WTC11 (cell line): Measurements from ENCODE around the gene PANK4. TPM values are rescaled to one million over a fixed set of nuclear protein-coding genes. Genes with fewer than 3 reads are reported as not detected.

Source experiments
- ATAC-seq: fragments of 200-7000 bp; cut with Tn5 transposase; 2 replicates; pipeline ENCODE4 v1.10.0; 2021; ENCODE audit warnings: mild to moderate bottlenecking, moderate library complexity
- CTCF ChIA-PET: fragments of 300-600 bp; sonication (Branson Sonifier 250); formaldehyde crosslinking; loops from one replicate; lab custom pipeline; 2021; ENCODE audit warnings: antibody characterized with exemption; lab: Charles Lee
- POLR2A ChIA-PET: fragments of 350-600 bp; sonication (Branson Sonifier 250); formaldehyde crosslinking; loops from one replicate; lab custom pipeline; 2021; ENCODE audit warnings: antibody characterized with exemption; lab: Charles Lee
- DNase-seq: peaks from one replicate; pipeline ENCODE4 v3.0.0; 2021; ENCODE audit warnings: low spot score
- H3K27ac Mint-ChIP-seq: 2 replicates; pipeline ENCODE4 v1.8.0; 2021; ENCODE audit warnings: mixed read lengths
- H3K27me3 Mint-ChIP-seq: 2 replicates; pipeline ENCODE4 v1.8.0; 2021; ENCODE audit warnings: low read depth, mild to moderate bottlenecking, moderate library complexity, mixed read lengths
- H3K36me3 Mint-ChIP-seq: 2 replicates; pipeline ENCODE4 v1.8.0; 2021; ENCODE audit warnings: mixed read lengths
- H3K4me1 Mint-ChIP-seq: 2 replicates; pipeline ENCODE4 v1.8.0; 2022; ENCODE audit warnings: mixed read lengths
- H3K4me3 Mint-ChIP-seq: 2 replicates; pipeline ENCODE4 v1.8.0; 2021; ENCODE audit warnings: mild to moderate bottlenecking, moderate library complexity, mixed read lengths
- H3K9me3 Mint-ChIP-seq: 2 replicates; pipeline ENCODE4 v1.8.0; 2021; ENCODE audit warnings: mixed read lengths
- ATF6 ChIP-seq: sonication (generic); formaldehyde crosslinking; IDR thresholded peaks from 2 replicates; pipeline ENCODE4 v1.8.1; 2023; ENCODE audit warnings: mild to moderate bottlenecking, missing genetic modification reagents
- CDX4 ChIP-seq: fragments of 250-450 bp; sonication (Bioruptor Pico); IDR thresholded peaks from 2 replicates; pipeline ENCODE4 v1.9.0; 2021; ENCODE audit warnings: moderate library complexity, mild to moderate bottlenecking, inconsistent platforms, borderline replicate concordance
- CREM ChIP-seq: sonication (generic); formaldehyde crosslinking; IDR thresholded peaks from 2 replicates; pipeline ENCODE4 v1.8.1; 2022; ENCODE audit warnings: mild to moderate bottlenecking, missing genetic modification reagents, moderate library complexity
- ELF4 ChIP-seq: sonication (generic); formaldehyde crosslinking; IDR thresholded peaks from 2 replicates; pipeline ENCODE4 v1.8.1; 2022; ENCODE audit warnings: low read depth, mild to moderate bottlenecking, moderate library complexity, missing genetic modification reagents
- FOXJ3 ChIP-seq: sonication (generic); formaldehyde crosslinking; IDR thresholded peaks from 2 replicates; pipeline ENCODE4 v1.9.0; 2021; ENCODE audit warnings: missing genetic modification reagents, mild to moderate bottlenecking, borderline replicate concordance
- GTF2I ChIP-seq: fragments of 250-450 bp; sonication (Bioruptor Pico); conservative IDR thresholded peaks from 2 replicates; pipeline ENCODE4 v1.4.0; 2021; ENCODE audit warnings: mild to moderate bottlenecking
- IRF2 ChIP-seq: sonication (generic); formaldehyde crosslinking; IDR thresholded peaks from 2 replicates; pipeline ENCODE4 v1.8.0; 2022; ENCODE audit warnings: low read depth, missing genetic modification reagents, borderline replicate concordance
- MLX ChIP-seq: sonication (generic); formaldehyde crosslinking; IDR thresholded peaks from 2 replicates; pipeline ENCODE4 v1.8.1; 2023; ENCODE audit warnings: mild to moderate bottlenecking, missing genetic modification reagents, moderate library complexity
- NR2C2 ChIP-seq: sonication (generic); formaldehyde crosslinking; IDR thresholded peaks from 2 replicates; pipeline ENCODE4 v1.8.0; 2022; ENCODE audit warnings: mild to moderate bottlenecking, missing genetic modification reagents
- OVOL2 ChIP-seq: fragments of 250-450 bp; sonication (Bioruptor Pico); IDR thresholded peaks from 2 replicates; pipeline ENCODE4 v1.9.0; 2021; ENCODE audit warnings: mild to moderate bottlenecking, borderline replicate concordance
- PRDM15 ChIP-seq: sonication (generic); formaldehyde crosslinking; IDR thresholded peaks from 2 replicates; pipeline ENCODE4 v1.8.0; 2022; ENCODE audit warnings: missing genetic modification reagents
- PRRX2 ChIP-seq: fragments of 250-450 bp; sonication (Bioruptor Pico); IDR thresholded peaks from 2 replicates; pipeline ENCODE4 v1.8.0; 2021; ENCODE audit warnings: mild to moderate bottlenecking
- RORB ChIP-seq: fragments of 250-450 bp; sonication (Bioruptor Pico); IDR thresholded peaks from 2 replicates; pipeline ENCODE4 v1.9.0; 2021; ENCODE audit warnings: mild to moderate bottlenecking
- SP1 ChIP-seq: sonication (generic); formaldehyde crosslinking; conservative IDR thresholded peaks from 2 replicates; pipeline ENCODE4 v1.8.1; 2022; ENCODE audit warnings: missing genetic modification reagents
- TEAD4 ChIP-seq: sonication (generic); formaldehyde crosslinking; IDR thresholded peaks from 2 replicates; pipeline ENCODE4 v1.8.0; 2022; ENCODE audit warnings: mild to moderate bottlenecking, missing genetic modification reagents
- USF1 ChIP-seq: sonication (generic); formaldehyde crosslinking; IDR thresholded peaks from 2 replicates; pipeline ENCODE4 v1.8.0; 2022; ENCODE audit warnings: mild to moderate bottlenecking, missing genetic modification reagents
- ZNF121 ChIP-seq: sonication (generic); formaldehyde crosslinking; IDR thresholded peaks from 2 replicates; pipeline ENCODE4 v1.8.0; 2023; ENCODE audit warnings: missing genetic modification reagents
- ZNF219 ChIP-seq: sonication (generic); formaldehyde crosslinking; IDR thresholded peaks from 2 replicates; pipeline ENCODE4 v1.8.0; 2023; ENCODE audit warnings: missing genetic modification reagents, mild to moderate bottlenecking, borderline replicate concordance
- ZNF281 ChIP-seq: sonication (generic); formaldehyde crosslinking; IDR thresholded peaks from 2 replicates; pipeline ENCODE4 v1.8.0; 2023; ENCODE audit warnings: mild to moderate bottlenecking, missing genetic modification reagents
- ZNF317 ChIP-seq: sonication (generic); formaldehyde crosslinking; IDR thresholded peaks from 2 replicates; pipeline ENCODE4 v1.8.1; 2023; ENCODE audit warnings: low read depth, mild to moderate bottlenecking, moderate library complexity, missing genetic modification reagents, borderline replicate concordance
- total RNA-seq: library from RNA; stranded (reverse); gene quantifications from 3 replicates; pipeline ENCODE4 v1.2.3, GENCODE V29; 2021
- TF ChIP-seq, protein P1 (sequence below): sonication (generic); formaldehyde crosslinking; conservative IDR thresholded peaks from 2 replicates; pipeline ENCODE4 v1.8.1; 2022; ENCODE audit warnings: mild to moderate bottlenecking, missing genetic modification reagents
- TF ChIP-seq, protein P2 (sequence below): sonication (generic); formaldehyde crosslinking; IDR thresholded peaks from 2 replicates; pipeline ENCODE4 v1.8.0; 2022; ENCODE audit warnings: mild to moderate bottlenecking, missing genetic modification reagents
- TF ChIP-seq, protein P3 (sequence below): sonication (generic); formaldehyde crosslinking; IDR thresholded peaks from 2 replicates; pipeline ENCODE4 v1.8.1; 2022; ENCODE audit warnings: low read depth, mild to moderate bottlenecking, moderate library complexity, missing genetic modification reagents, borderline replicate concordance

PANK4 gene
- total RNA-seq, 1 experiment from 2014 or later: 52.5 TPM

GRCh38 chr1:2496087-2496622 lies 30.2 kb downstream of the PANK4 start:
- Mint-ChIP-seq H3K9me3 (no peaks in the 10 kb centered on the region), H3K27me3 (no peaks in the 10 kb centered on the region), H3K4me1 (no peaks in the 10 kb centered on the region), H3K27ac (no peak overlapping the region), H3K4me3 (no peak overlapping the region), H3K36me3 (no peaks in the 10 kb centered on the region)
- CTCF ChIA-PET: no interaction called here
- no peak for ATAC-seq
- TF ChIP-seq CDX4 (CRISPR knock-in tag): no peak
- TF ChIP-seq, protein P1, sequence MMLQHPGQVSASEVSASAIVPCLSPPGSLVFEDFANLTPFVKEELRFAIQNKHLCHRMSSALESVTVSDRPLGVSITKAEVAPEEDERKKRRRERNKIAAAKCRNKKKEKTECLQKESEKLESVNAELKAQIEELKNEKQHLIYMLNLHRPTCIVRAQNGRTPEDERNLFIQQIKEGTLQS (CRISPR knock-in tag): no peak
- TF ChIP-seq CREM: no peak
- TF ChIP-seq GTF2I (CRISPR knock-in tag): no peak
- TF ChIP-seq ZNF219 (CRISPR knock-in tag): no peak
- no peak for TF ChIP-seq NR2C2 (CRISPR knock-in tag)
- TF ChIP-seq ELF4 (CRISPR knock-in tag): no peak
- TF ChIP-seq PRDM15 (CRISPR knock-in tag): no peak
- TF ChIP-seq, protein P2, sequence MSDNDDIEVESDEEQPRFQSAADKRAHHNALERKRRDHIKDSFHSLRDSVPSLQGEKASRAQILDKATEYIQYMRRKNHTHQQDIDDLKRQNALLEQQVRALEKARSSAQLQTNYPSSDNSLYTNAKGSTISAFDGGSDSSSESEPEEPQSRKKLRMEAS (CRISPR knock-in tag): no peak
- no peak for TF ChIP-seq OVOL2 (CRISPR knock-in tag)
- no peak for TF ChIP-seq ZNF121 (CRISPR knock-in tag)
- TF ChIP-seq USF1 (CRISPR knock-in tag): no peak
- TF ChIP-seq SP1 (CRISPR knock-in tag): no peak
- TF ChIP-seq PRRX2 (CRISPR knock-in tag): no peak
- TF ChIP-seq MLX (CRISPR knock-in tag): no peak
- no peak for TF ChIP-seq RORB (CRISPR knock-in tag)
- no peak for TF ChIP-seq FOXJ3 (CRISPR knock-in tag)
- TF ChIP-seq IRF2: no peak
- DNase-seq: no peak
- POLR2A ChIA-PET: no interaction called here

DNA sequence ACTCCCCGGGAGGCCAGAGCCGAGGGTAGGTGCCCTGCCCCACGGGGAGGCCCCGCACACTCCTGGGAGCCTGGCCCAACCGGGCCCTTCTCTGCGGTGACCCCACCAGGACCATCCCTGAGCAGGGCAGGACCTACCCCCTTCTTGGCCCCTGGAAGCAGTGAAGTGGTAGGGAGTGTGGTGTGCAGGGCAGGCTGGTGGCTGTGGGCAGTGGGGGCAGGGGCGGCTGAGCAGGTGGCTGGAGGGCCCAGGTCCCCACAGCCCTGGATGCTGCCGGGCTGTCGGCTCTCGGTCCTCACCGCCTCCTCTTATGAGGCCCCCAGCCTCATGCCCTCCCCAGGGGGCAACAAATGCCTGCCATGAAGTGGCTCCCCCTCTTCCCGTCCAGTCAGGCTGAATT lies 30.9 kb downstream of the PANK4 start:
- H3K27ac Mint-ChIP-seq: no peak overlapping the region
- CTCF ChIA-PET: no interaction called here
- no peak overlapping the region for H3K4me3 Mint-ChIP-seq
- H3K36me3 Mint-ChIP-seq: no peaks in the 10 kb centered on the region
- no peaks in the 10 kb centered on the region for H3K27me3 Mint-ChIP-seq
- no peak for DNase-seq
- no peaks in the 10 kb centered on the region for H3K9me3 Mint-ChIP-seq
- no peaks in the 10 kb centered on the region for H3K4me1 Mint-ChIP-seq
- POLR2A ChIA-PET: no interaction called here
- no peak for ATAC-seq
- TF ChIP-seq CREM: no peak
- no peak for TF ChIP-seq NR2C2 (CRISPR knock-in tag)
- no peak for TF ChIP-seq ZNF281 (CRISPR knock-in tag)
- TF ChIP-seq PRRX2 (CRISPR knock-in tag): no peak
- TF ChIP-seq, protein P3, sequence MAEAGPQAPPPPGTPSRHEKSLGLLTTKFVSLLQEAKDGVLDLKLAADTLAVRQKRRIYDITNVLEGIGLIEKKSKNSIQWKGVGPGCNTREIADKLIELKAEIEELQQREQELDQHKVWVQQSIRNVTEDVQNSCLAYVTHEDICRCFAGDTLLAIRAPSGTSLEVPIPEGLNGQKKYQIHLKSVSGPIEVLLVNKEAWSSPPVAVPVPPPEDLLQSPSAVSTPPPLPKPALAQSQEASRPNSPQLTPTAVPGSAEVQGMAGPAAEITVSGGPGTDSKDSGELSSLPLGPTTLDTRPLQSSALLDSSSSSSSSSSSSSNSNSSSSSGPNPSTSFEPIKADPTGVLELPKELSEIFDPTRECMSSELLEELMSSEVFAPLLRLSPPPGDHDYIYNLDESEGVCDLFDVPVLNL (CRISPR knock-in tag): no peak
- TF ChIP-seq ZNF317: no peak
- TF ChIP-seq IRF2: no peak
- no peak for TF ChIP-seq TEAD4
- TF ChIP-seq ATF6 (CRISPR knock-in tag): no peak
